Left renal pelvis (tissue), 4 donors: ENCODE measurements around the gene CCNY. TPM values are rescaled to one million over a fixed set of nuclear protein-coding genes. Genes with fewer than 3 reads are reported as not detected.
"Not testable (repeated sequence)": the region's sequence is repeated elsewhere in the genome, so short reads cannot be mapped to it uniquely, and the experiment has no call there.

Experiments
- DNase-seq, 4 donors: peaks; one replicate each; pipeline ENCODE4 v3.0.0-alpha.2; 2013; ENCODE audit warnings: low read depth in 4 of 4, low spot score in 3 of 4
- polyA plus RNA-seq, 4 donors: library from polyadenylated mRNA; unstranded; fragments of 120-200 nt; gene quantifications; one replicate each; pipeline ENCODE4 v1.2.1, GENCODE V29; 2013; ENCODE audit not compliant: insufficient read length in 4 of 4

Gene CCNY
- polyA plus RNA-seq, 4 donors: 91.7 to 114 (median 110) TPM

- DNase-seq: no peak
Observed at GRCh38 chr10:35506741-35507140, 170.4 kb downstream of the CCNY start.

- DNase-seq: no peak
Observed at GRCh38 chr10:35507519-35508109, 171.3 kb downstream of the CCNY start.

GRCh38 chr10:35508647-35509046 lies 172.3 kb downstream of the CCNY start:
- no peak for DNase-seq

GRCh38 chr10:35510891-35511290 lies 174.6 kb downstream of the CCNY start:
- no peak for DNase-seq

GRCh38 chr10:35511647-35512046 lies 175.3 kb downstream of the CCNY start:
- DNase-seq: no peak

- no peak for DNase-seq
Observed at GRCh38 chr10:35516102-35516670, 179.9 kb downstream of the CCNY start.

GRCh38 chr10:35517431-35518181 lies 181.3 kb downstream of the CCNY start:
- no peak for DNase-seq

GRCh38 chr10:35518187-35518586 lies 181.9 kb downstream of the CCNY start:
- DNase-seq: not testable (repeated sequence)

GRCh38 chr10:35520996-35521395 lies 184.7 kb downstream of the CCNY start:
- DNase-seq: no peak

- DNase-seq: no peak
Observed at GRCh38 chr10:35523670-35524225, 187.4 kb downstream of the CCNY start.

- no peak for DNase-seq
Observed at GRCh38 chr10:35526746-35527145, 190.4 kb downstream of the CCNY start.

- DNase-seq: no peak
Observed at GRCh38 chr10:35532141-35532540, 195.8 kb downstream of the CCNY start.

- no peak for DNase-seq
Observed at GRCh38 chr10:35533565-35533964, 197.3 kb downstream of the CCNY start.

- no peak for DNase-seq
Observed at GRCh38 chr10:35535136-35535535, 198.8 kb downstream of the CCNY start.

GRCh38 chr10:35536789-35537188 lies 200.5 kb downstream of the CCNY start:
- no peak for DNase-seq

- not testable (repeated sequence) for DNase-seq
Observed at GRCh38 chr10:35537925-35538324, 201.6 kb downstream of the CCNY start.

GRCh38 chr10:35540296-35541164 lies 204.2 kb downstream of the CCNY start:
- no peak for DNase-seq

GRCh38 chr10:35541720-35542119 lies 205.4 kb downstream of the CCNY start:
- no peak for DNase-seq

GRCh38 chr10:35542303-35542702 lies 206.0 kb downstream of the CCNY start:
- no peak for DNase-seq

- no peak for DNase-seq
Observed at GRCh38 chr10:35545079-35545657, 208.9 kb downstream of the CCNY start.
